Measurements from ENCODE around the gene DPP9. TPM values are rescaled to one million over a fixed set of nuclear protein-coding genes. Genes with fewer than 3 reads are reported as not detected.

Gene DPP9
- total RNA-seq, 6 experiments from 2014 or later: 47.3 to 118 (median 54.5) TPM

DNA sequence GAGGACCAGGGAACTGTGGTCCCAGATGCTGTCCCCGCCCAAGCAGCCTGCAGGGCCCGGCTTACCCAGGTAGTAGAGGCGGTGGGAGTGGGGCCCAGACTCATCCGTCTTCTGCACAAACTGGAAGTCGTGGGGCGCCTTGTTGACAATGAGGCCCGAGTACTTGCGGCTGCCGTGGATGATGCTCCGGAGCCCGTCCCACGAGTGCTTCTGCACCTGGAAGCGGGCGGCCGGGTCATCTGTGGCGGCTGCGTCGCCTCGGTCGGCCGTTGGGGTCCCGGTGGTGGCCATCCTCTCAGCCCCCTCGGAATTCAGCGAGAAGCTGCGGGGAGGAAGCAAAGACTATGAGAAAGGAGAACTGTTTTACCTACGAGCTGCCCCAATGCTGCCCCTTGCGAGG, 9.6 kb downstream of the DPP9 start:
- peaks cover 0 to 61% (median 21%) of the 10 kb centered on the region in 4 donors for H3K36me3 ChIP-seq
- H3K4me3 ChIP-seq: no peak overlapping the region
- H3K27ac ChIP-seq: peak overlapping the region; percentile 48 to 99 (median 68)
- 100% methylated on average over 1 of the region's 27 CpGs for WGBS (ENCODE audit: insufficient coverage, low coverage, low lambda C conversion rate, missing lambda C conversion rate)
- DNase-seq (peak in 1 of 3 donors; percentile 28), ATAC-seq (no peak)
- H3K9me3 ChIP-seq: no peaks in the 10 kb centered on the region
- TF ChIP-seq CTCF (IDR thresholded peaks at IDR 0.05) (no peak), POLR2A (IDR thresholded peaks at IDR 0.05) (no peak)
- intact Hi-C loops (cut with DNase I): no loop called here
- peaks cover 0 to 98% (median 48%) of the 10 kb centered on the region in 4 donors for H3K4me1 ChIP-seq
- no peaks in the 10 kb centered on the region for H3K27me3 ChIP-seq

- no peak for TF ChIP-seq CTCF (IDR thresholded peaks at IDR 0.05)
- peak; percentile 51 for TF ChIP-seq POLR2A (IDR thresholded peaks at IDR 0.05)
- H3K4me3 ChIP-seq: no peak overlapping the region
- intact Hi-C loops (cut with DNase I): no loop called here
- H3K4me1 ChIP-seq: peaks cover 0 to 96% (median 48%) of the 10 kb centered on the region in 4 donors
- H3K27me3 ChIP-seq: no peaks in the 10 kb centered on the region
- 11% methylated on average over 5 of the region's 32 CpGs for WGBS (ENCODE audit: insufficient coverage, low coverage, low lambda C conversion rate, missing lambda C conversion rate)
- H3K9me3 ChIP-seq: no peaks in the 10 kb centered on the region
- peak; percentile 18 to 58 (median 43) for ATAC-seq
- H3K27ac ChIP-seq: peak overlapping the region; percentile 48 to 99 (median 68)
- peaks cover 0 to 56% (median 18%) of the 10 kb centered on the region in 4 donors for H3K36me3 ChIP-seq
- peak; percentile 87 to 89 (median 88) for DNase-seq
Observed at GRCh38 chr19:4713384-4713951, 10.2 kb downstream of the DPP9 start.

- Histone ChIP-seq H3K36me3 (peaks cover 0 to 51% (median 17%) of the 10 kb centered on the region in 4 donors), H3K4me1 (peaks cover 0 to 96% (median 47%) of the 10 kb centered on the region in 4 donors), H3K27ac (peak overlapping the region; percentile 43 to 99 (median 68)), H3K9me3 (no peaks in the 10 kb centered on the region), H3K27me3 (no peaks in the 10 kb centered on the region), H3K4me3 (no peak overlapping the region)
- no peak for DNase-seq
- intact Hi-C loops (cut with DNase I): no loop called here
- ATAC-seq: no peak
- 71% methylated on average over 5 of the region's 14 CpGs for WGBS (ENCODE audit: insufficient coverage, low coverage, low lambda C conversion rate, missing lambda C conversion rate)
- TF ChIP-seq CTCF (IDR thresholded peaks at IDR 0.05) (peak in 2 of 4 donors; percentile 13 to 21), POLR2A (IDR thresholded peaks at IDR 0.05) (no peak)
Observed at GRCh38 chr19:4712771-4713170, 10.9 kb downstream of the DPP9 start.

DNA sequence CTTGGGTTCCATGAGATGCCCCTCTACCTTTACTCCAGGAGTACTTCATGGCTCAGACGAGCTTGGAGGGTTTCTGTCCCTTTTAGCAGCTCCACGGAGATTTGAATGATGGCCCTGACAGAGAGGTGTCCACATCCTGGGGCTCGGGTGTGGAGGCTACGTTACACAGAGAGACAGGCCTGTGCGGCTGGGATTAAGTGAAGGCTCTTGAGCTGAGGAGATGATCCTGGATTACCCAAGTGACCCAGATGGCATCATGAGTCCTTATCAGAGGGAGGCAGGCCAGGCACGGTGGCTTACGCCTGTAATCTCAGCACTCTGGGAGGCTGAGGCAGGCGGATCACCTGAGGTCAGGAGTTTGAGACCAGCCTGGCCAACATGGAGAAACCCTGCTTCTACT, 12.4 kb downstream of the DPP9 start:
- H3K27ac ChIP-seq: peak overlapping the region; percentile 88 to 99 (median 92)
- H3K36me3 ChIP-seq: peaks cover 0 to 38% (median 16%) of the 10 kb centered on the region in 4 donors
- H3K4me1 ChIP-seq: peaks cover 0 to 97% (median 48%) of the 10 kb centered on the region in 4 donors
- intact Hi-C loops (cut with DNase I): no loop called here
- no peak for DNase-seq
- no peak for TF ChIP-seq CTCF (IDR thresholded peaks at IDR 0.05)
- no peak for TF ChIP-seq POLR2A (IDR thresholded peaks at IDR 0.05)
- ATAC-seq: no peak
- no peaks in the 10 kb centered on the region for H3K27me3 ChIP-seq
- WGBS (ENCODE audit: insufficient coverage, low coverage, low lambda C conversion rate, missing lambda C conversion rate): 90% methylated on average over 2 of the region's 8 CpGs
- no peaks in the 10 kb centered on the region for H3K9me3 ChIP-seq
- no peak overlapping the region for H3K4me3 ChIP-seq

All from right lobe of liver (tissue), 6 donors.